WI38 (cell line): ENCODE data around the gene TCF12.

ENCODE experiments used
- H3K4me3 ChIP-seq: 2 replicates; pipeline ENCODE4 v1.5.1; 2011; ENCODE audit warnings: low read depth, mild to moderate bottlenecking, control low read depth, low read length
- CTCF ChIP-seq: IDR thresholded peaks from 2 replicates; pipeline ENCODE4 v1.5.1; 2012; ENCODE audit warnings: low read depth, mild to moderate bottlenecking, control low read depth, low read length

TCF12 gene

GRCh38 chr15:57321485-57321884, 403.0 kb downstream of the TCF12 start:
- no peak overlapping the region for H3K4me3 ChIP-seq
- TF ChIP-seq CTCF: no peak

- no peak overlapping the region for H3K4me3 ChIP-seq
- no peak for TF ChIP-seq CTCF
Measured at GRCh38 chr15:57321973-57322601, 403.6 kb downstream of the TCF12 start.

- no peak overlapping the region for H3K4me3 ChIP-seq
- no peak for TF ChIP-seq CTCF
Measured at GRCh38 chr15:57322602-57323250, 404.3 kb downstream of the TCF12 start.

- TF ChIP-seq CTCF: no peak
- no peak overlapping the region for H3K4me3 ChIP-seq
Measured at GRCh38 chr15:57323299-57323805, 404.9 kb downstream of the TCF12 start.

GRCh38 chr15:57323806-57324589, 405.6 kb downstream of the TCF12 start:
- H3K4me3 ChIP-seq: no peak overlapping the region
- no peak for TF ChIP-seq CTCF

- no peak for TF ChIP-seq CTCF
- no peak overlapping the region for H3K4me3 ChIP-seq
Measured at GRCh38 chr15:57324590-57324890, 406.1 kb downstream of the TCF12 start.
